ENCODE measurements around the gene PLAC1.

Gene PLAC1

GRCh38 chrX:134685668-134686067 is 27.4 kb upstream of the PLAC1 start:
- Histone ChIP-seq H3K9me3 (ENCODE audit: control insufficient read depth, insufficient read depth, low read length) (no peaks in the 10 kb centered on the region), H3K4me1 (ENCODE audit: control insufficient read depth, insufficient read depth, low read length) (no peaks in the 10 kb centered on the region), H3K27me3 (ENCODE audit: control insufficient read depth, insufficient read depth, low read length) (no peaks in the 10 kb centered on the region), H3K27ac (ENCODE audit: low read length) (no peak overlapping the region), H3K36me3 (ENCODE audit: control insufficient read depth, insufficient read depth, low read length) (no peaks in the 10 kb centered on the region), H3K4me3 (ENCODE audit: low read length) (no peak overlapping the region)
- WGBS (ENCODE audit: insufficient coverage, insufficient read length), result no CpG with 5 or more reads among the region's 5 CpGs
- DNase-seq (ENCODE audit: low read depth, low spot score), result no peak

DNA sequence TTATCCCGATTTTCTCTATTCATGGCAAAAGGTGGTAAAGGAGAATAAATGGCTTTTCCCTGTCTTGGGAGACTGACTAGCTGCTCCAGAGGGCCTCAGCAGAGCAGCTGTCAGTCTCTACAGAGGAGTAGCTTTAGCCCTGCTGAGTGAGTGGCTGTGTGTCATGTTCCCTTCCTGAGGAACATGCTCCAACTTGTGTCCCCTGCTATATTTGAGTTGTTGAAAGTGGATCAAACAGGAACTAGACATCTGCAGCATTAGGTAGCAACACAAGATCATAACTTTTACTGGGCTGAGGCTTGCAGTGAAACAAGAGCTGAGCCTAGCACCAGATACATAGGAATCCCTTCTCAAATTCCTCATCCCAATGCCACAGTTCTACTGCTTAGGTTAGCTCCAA is 26.7 kb upstream of the PLAC1 start:
- no peaks in the 10 kb centered on the region for H3K9me3 ChIP-seq (ENCODE audit: control insufficient read depth, insufficient read depth, low read length)
- H3K27me3 ChIP-seq (ENCODE audit: control insufficient read depth, insufficient read depth, low read length), result no peaks in the 10 kb centered on the region
- no peak for DNase-seq (ENCODE audit: low read depth, low spot score)
- H3K27ac ChIP-seq (ENCODE audit: low read length), result no peak overlapping the region
- H3K36me3 ChIP-seq (ENCODE audit: control insufficient read depth, insufficient read depth, low read length), result no peaks in the 10 kb centered on the region
- no peak overlapping the region for H3K4me3 ChIP-seq (ENCODE audit: low read length)
- no peaks in the 10 kb centered on the region for H3K4me1 ChIP-seq (ENCODE audit: control insufficient read depth, insufficient read depth, low read length)
- no CpG with 5 or more reads among the region's 1 CpG for WGBS (ENCODE audit: insufficient coverage, insufficient read length)

GRCh38 chrX:134683351-134684005 is 25.2 kb upstream of the PLAC1 start:
- no peaks in the 10 kb centered on the region for H3K36me3 ChIP-seq (ENCODE audit: control insufficient read depth, insufficient read depth, low read length)
- H3K27ac ChIP-seq (ENCODE audit: low read length), result no peak overlapping the region
- H3K4me3 ChIP-seq (ENCODE audit: low read length), result no peak overlapping the region
- no peak for DNase-seq (ENCODE audit: low read depth, low spot score)
- no peaks in the 10 kb centered on the region for H3K27me3 ChIP-seq (ENCODE audit: control insufficient read depth, insufficient read depth, low read length)
- H3K9me3 ChIP-seq (ENCODE audit: control insufficient read depth, insufficient read depth, low read length), result no peaks in the 10 kb centered on the region
- WGBS (ENCODE audit: insufficient coverage, insufficient read length), result no CpG with 5 or more reads among the region's 3 CpGs
- H3K4me1 ChIP-seq (ENCODE audit: control insufficient read depth, insufficient read depth, low read length), result no peaks in the 10 kb centered on the region

GRCh38 chrX:134682081-134682480 is 23.8 kb upstream of the PLAC1 start:
- Histone ChIP-seq H3K27ac (ENCODE audit: low read length) (no peak overlapping the region), H3K4me1 (ENCODE audit: control insufficient read depth, insufficient read depth, low read length) (no peaks in the 10 kb centered on the region), H3K4me3 (ENCODE audit: low read length) (no peak overlapping the region), H3K36me3 (ENCODE audit: control insufficient read depth, insufficient read depth, low read length) (no peaks in the 10 kb centered on the region), H3K27me3 (ENCODE audit: control insufficient read depth, insufficient read depth, low read length) (no peaks in the 10 kb centered on the region), H3K9me3 (ENCODE audit: control insufficient read depth, insufficient read depth, low read length) (no peaks in the 10 kb centered on the region)
- no peak for DNase-seq (ENCODE audit: low read depth, low spot score)
- no CpG with 5 or more reads among the region's 4 CpGs for WGBS (ENCODE audit: insufficient coverage, insufficient read length)

DNA sequence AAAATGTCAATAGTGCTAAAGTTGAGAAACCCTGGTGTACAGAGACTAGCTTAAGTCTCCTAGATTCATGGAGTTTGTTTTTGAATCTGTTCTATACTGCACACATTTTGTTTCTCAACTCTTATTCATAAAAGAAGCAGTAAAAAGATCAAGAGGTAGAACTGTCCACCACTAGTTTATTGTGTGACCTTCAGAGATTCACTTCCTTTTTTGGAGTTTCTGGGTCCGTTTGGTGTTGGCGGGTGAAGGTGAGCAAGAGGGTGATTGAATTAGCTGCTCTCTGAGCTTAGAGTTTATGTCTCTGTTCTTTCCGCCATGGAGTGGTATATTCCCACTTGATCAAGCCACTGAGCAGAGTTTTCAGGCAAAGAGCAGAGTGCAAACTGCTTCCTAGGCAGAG is 21.4 kb upstream of the PLAC1 start:
- Histone ChIP-seq H3K27ac (ENCODE audit: low read length) (no peak overlapping the region), H3K4me1 (ENCODE audit: control insufficient read depth, insufficient read depth, low read length) (no peaks in the 10 kb centered on the region), H3K27me3 (ENCODE audit: control insufficient read depth, insufficient read depth, low read length) (no peaks in the 10 kb centered on the region), H3K36me3 (ENCODE audit: control insufficient read depth, insufficient read depth, low read length) (no peaks in the 10 kb centered on the region), H3K9me3 (ENCODE audit: control insufficient read depth, insufficient read depth, low read length) (no peaks in the 10 kb centered on the region), H3K4me3 (ENCODE audit: low read length) (no peak overlapping the region)
- DNase-seq (ENCODE audit: low read depth, low spot score), result no peak
- WGBS (ENCODE audit: insufficient coverage, insufficient read length), result no CpG with 5 or more reads among the region's 3 CpGs

DNA sequence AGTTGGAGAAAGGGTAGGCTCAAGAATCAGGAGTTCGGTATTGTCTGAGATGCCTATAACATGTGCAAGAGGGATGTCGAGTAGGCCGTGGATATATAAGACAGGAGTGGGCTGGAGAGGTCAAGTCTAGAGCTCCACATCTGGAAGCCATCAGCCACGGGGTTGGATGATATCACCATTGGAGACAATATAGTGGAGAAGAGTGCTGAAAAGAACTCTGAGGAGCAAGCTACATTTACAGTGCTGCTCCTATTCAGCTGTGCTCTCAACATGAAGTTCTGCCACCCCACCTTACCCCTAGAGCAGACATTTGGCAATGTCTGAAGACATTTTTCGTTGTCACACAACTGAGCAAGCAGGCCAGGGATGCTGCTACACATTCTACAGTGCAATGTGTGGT is 20.9 kb upstream of the PLAC1 start:
- no CpG with 5 or more reads among the region's 5 CpGs for WGBS (ENCODE audit: insufficient coverage, insufficient read length)
- no peak overlapping the region for H3K27ac ChIP-seq (ENCODE audit: low read length)
- no peaks in the 10 kb centered on the region for H3K4me1 ChIP-seq (ENCODE audit: control insufficient read depth, insufficient read depth, low read length)
- no peaks in the 10 kb centered on the region for H3K36me3 ChIP-seq (ENCODE audit: control insufficient read depth, insufficient read depth, low read length)
- no peak overlapping the region for H3K4me3 ChIP-seq (ENCODE audit: low read length)
- no peak for DNase-seq (ENCODE audit: low read depth, low spot score)
- H3K27me3 ChIP-seq (ENCODE audit: control insufficient read depth, insufficient read depth, low read length), result no peaks in the 10 kb centered on the region
- no peaks in the 10 kb centered on the region for H3K9me3 ChIP-seq (ENCODE audit: control insufficient read depth, insufficient read depth, low read length)

DNA sequence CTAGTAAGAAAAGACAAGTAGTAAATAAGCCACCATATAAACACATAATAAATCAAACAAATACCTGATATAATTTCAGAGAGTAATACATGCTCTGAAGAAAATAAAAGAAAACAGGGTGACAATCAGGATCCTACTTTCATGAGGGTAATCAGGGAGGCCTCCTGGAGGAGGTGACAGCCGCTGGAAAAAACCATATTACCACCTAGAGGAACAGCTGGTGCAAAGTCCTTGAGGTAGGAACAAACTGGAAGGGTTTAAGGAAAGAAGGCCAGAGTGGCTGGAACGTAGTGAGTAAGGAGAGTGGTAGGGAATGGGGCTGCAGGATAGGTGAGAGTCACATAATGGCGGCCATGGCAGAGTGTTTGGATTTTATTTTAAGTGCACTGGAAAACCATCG is 19.1 kb upstream of the PLAC1 start:
- no CpG with 5 or more reads among the region's 4 CpGs for WGBS (ENCODE audit: insufficient coverage, insufficient read length)
- Histone ChIP-seq H3K36me3 (ENCODE audit: control insufficient read depth, insufficient read depth, low read length) (no peaks in the 10 kb centered on the region), H3K27ac (ENCODE audit: low read length) (no peak overlapping the region), H3K27me3 (ENCODE audit: control insufficient read depth, insufficient read depth, low read length) (no peaks in the 10 kb centered on the region), H3K4me1 (ENCODE audit: control insufficient read depth, insufficient read depth, low read length) (no peaks in the 10 kb centered on the region), H3K9me3 (ENCODE audit: control insufficient read depth, insufficient read depth, low read length) (no peaks in the 10 kb centered on the region), H3K4me3 (ENCODE audit: low read length) (no peak overlapping the region)
- no peak for DNase-seq (ENCODE audit: low read depth, low spot score)

DNA sequence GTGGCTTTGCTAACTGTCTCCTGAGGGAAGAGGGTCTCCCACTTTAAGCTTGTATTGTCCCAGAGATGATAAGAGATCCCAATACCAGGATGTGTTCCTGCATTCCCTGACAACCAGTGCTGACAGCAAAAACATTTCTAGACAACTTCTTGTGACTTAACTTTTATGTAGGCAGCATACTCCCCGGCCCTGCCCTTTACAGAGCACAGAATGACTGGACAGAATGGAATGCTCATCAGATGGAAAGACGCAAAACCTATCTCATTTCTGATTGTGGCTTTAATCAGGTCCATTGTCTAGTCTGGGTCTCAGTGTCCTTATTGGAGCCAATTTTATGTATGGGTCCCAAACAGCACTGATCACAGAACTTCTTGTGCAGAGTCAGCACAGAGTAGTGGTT is 18.2 kb upstream of the PLAC1 start:
- Histone ChIP-seq H3K27ac (ENCODE audit: low read length) (no peak overlapping the region), H3K9me3 (ENCODE audit: control insufficient read depth, insufficient read depth, low read length) (no peaks in the 10 kb centered on the region), H3K36me3 (ENCODE audit: control insufficient read depth, insufficient read depth, low read length) (no peaks in the 10 kb centered on the region), H3K4me1 (ENCODE audit: control insufficient read depth, insufficient read depth, low read length) (no peaks in the 10 kb centered on the region), H3K27me3 (ENCODE audit: control insufficient read depth, insufficient read depth, low read length) (no peaks in the 10 kb centered on the region), H3K4me3 (ENCODE audit: low read length) (no peak overlapping the region)
- DNase-seq (ENCODE audit: low read depth, low spot score), result no peak
- WGBS (ENCODE audit: insufficient coverage, insufficient read length), result no CpG with 5 or more reads among the region's 2 CpGs

DNA sequence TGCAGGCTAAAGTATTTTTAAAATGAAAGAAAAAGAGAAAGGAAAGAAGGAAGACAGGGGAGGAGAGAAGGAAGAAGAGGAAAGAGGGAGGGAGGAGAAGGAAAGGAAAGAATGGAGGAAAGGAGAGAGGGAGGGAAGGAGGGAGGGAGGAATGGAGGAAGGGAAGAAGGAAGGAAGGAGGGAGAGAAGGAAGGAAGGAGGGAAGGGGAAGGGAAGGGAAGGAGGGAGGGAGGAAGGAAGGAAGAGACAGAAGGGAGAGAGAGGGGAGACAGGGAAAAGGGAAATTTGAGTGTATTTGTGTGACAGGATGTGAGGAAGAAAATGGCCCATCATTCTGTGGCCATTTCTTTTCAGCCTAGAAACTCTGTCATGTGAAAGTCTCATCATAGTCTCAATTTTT is 14.9 kb upstream of the PLAC1 start:
- Histone ChIP-seq H3K27ac (ENCODE audit: low read length) (no peak overlapping the region), H3K4me1 (ENCODE audit: control insufficient read depth, insufficient read depth, low read length) (peaks cover 3% of the 10 kb centered on the region), H3K36me3 (ENCODE audit: control insufficient read depth, insufficient read depth, low read length) (no peaks in the 10 kb centered on the region), H3K9me3 (ENCODE audit: control insufficient read depth, insufficient read depth, low read length) (no peaks in the 10 kb centered on the region), H3K4me3 (ENCODE audit: low read length) (no peak overlapping the region), H3K27me3 (ENCODE audit: control insufficient read depth, insufficient read depth, low read length) (no peaks in the 10 kb centered on the region)
- no peak for DNase-seq (ENCODE audit: low read depth, low spot score)

DNA sequence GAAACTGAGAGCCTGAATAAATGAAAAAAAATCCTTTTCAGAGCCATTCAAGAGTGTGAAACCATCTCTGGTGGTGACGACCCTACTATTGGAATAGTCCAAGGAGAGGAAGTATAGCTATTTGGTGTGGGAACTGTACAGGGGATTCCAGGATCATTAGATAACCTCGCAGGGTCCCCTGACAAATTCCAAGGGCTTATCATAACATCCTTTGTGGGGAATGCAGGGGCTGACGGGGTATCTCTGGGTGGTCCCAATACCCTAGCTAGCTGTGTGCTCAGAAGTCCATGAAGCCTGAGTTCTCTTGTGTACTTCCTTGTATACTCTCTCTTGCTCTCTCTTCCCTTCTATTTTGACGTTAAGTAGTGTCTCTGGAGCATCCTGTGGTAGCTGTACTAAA is 13.8 kb upstream of the PLAC1 start:
- peaks cover 3% of the 10 kb centered on the region for H3K4me1 ChIP-seq (ENCODE audit: control insufficient read depth, insufficient read depth, low read length)
- H3K27me3 ChIP-seq (ENCODE audit: control insufficient read depth, insufficient read depth, low read length), result no peaks in the 10 kb centered on the region
- no peak for DNase-seq (ENCODE audit: low read depth, low spot score)
- no peaks in the 10 kb centered on the region for H3K9me3 ChIP-seq (ENCODE audit: control insufficient read depth, insufficient read depth, low read length)
- no peak overlapping the region for H3K27ac ChIP-seq (ENCODE audit: low read length)
- H3K36me3 ChIP-seq (ENCODE audit: control insufficient read depth, insufficient read depth, low read length), result no peaks in the 10 kb centered on the region
- WGBS (ENCODE audit: insufficient coverage, insufficient read length), result no CpG with 5 or more reads among the region's 4 CpGs
- no peak overlapping the region for H3K4me3 ChIP-seq (ENCODE audit: low read length)

GRCh38 chrX:134671294-134671693 is 13.0 kb upstream of the PLAC1 start:
- Histone ChIP-seq H3K9me3 (ENCODE audit: control insufficient read depth, insufficient read depth, low read length) (no peaks in the 10 kb centered on the region), H3K36me3 (ENCODE audit: control insufficient read depth, insufficient read depth, low read length) (no peaks in the 10 kb centered on the region), H3K27ac (ENCODE audit: low read length) (no peak overlapping the region), H3K27me3 (ENCODE audit: control insufficient read depth, insufficient read depth, low read length) (no peaks in the 10 kb centered on the region), H3K4me1 (ENCODE audit: control insufficient read depth, insufficient read depth, low read length) (peaks cover 3% of the 10 kb centered on the region), H3K4me3 (ENCODE audit: low read length) (no peak overlapping the region)
- no peak for DNase-seq (ENCODE audit: low read depth, low spot score)
- WGBS (ENCODE audit: insufficient coverage, insufficient read length), result no CpG with 5 or more reads among the region's 6 CpGs
